NCI-H128 (cell line): ENCODE data around the gene APLN.

Source experiments
- DNase-seq: peaks from one replicate; lab custom pipeline; 2025; ENCODE audit not compliant: unreplicated experiment; lab: John Stamatoyannopoulos, UW

APLN gene

GRCh38 chrX:129599499-129599898, 55.3 kb downstream of the APLN start:
- no peak for DNase-seq

- DNase-seq: no peak
Measured at GRCh38 chrX:129597905-129598304, 56.9 kb downstream of the APLN start.

GRCh38 chrX:129596077-129596476, 58.7 kb downstream of the APLN start:
- DNase-seq: no peak
